ENCODE measurements around the gene NEK8. TPM values are rescaled to one million over a fixed set of nuclear protein-coding genes. Genes with fewer than 3 reads are reported as not detected.

The NEK8 gene
- total and polyA plus RNA-seq, 9 of the 15 experiments (the other 6 are each of a cell fraction or from before 2014, with no cell fraction given) = 0.98 to 16.6 (median 4.6) TPM

GRCh38 chr17:28724500-28725165, 4.0 kb upstream of the NEK8 start (continued):
- TF ChIP-seq ZHX1 (conservative IDR thresholded peaks at IDR 0.05; ENCODE audit: low read length) (no peak), ZNF589 (CRISPR knock-in tag; IDR thresholded peaks at IDR 0.05; ENCODE audit: low read depth) (0 out of 2 replicates have a peak, but pooled peaks have one; percentile 21), CC2D1A (IDR thresholded peaks at IDR 0.05) (no peak), ZZZ3 (IDR thresholded peaks at IDR 0.05) (no peak), JUNB (CRISPR knock-in tag; conservative IDR thresholded peaks at IDR 0.05) (no peak), BDP1 (IDR thresholded peaks at IDR 0.05; ENCODE audit: insufficient read depth, insufficient read length) (no peak), NUFIP1 (IDR thresholded peaks at IDR 0.05; ENCODE audit: partially characterized antibody) (no peak), TEAD4 (IDR thresholded peaks at IDR 0.05; ENCODE audit: low read length) (peak; percentile 22; the same call in 1 of the 2 replicates), TEAD4 (CRISPR knock-in tag; IDR thresholded peaks at IDR 0.05; ENCODE audit: borderline replicate concordance) (no peak), ATF1 (CRISPR knock-in tag; IDR thresholded peaks at IDR 0.05) (no peak), ATF1 (tag; IDR thresholded peaks at IDR 0.05) (no peak; the same call in 1 of the 2 replicates), HDAC3 (IDR thresholded peaks at IDR 0.05; ENCODE audit: borderline replicate concordance, partially characterized antibody) (no peak), ETV1 (tag; conservative IDR thresholded peaks at IDR 0.05; ENCODE audit: low read depth) (no peak), POLR2A (conservative IDR thresholded peaks at IDR 0.05) (peak; percentile 77), MEIS2 (IDR thresholded peaks at IDR 0.05; ENCODE audit: partially characterized antibody) (no peak), ZC3H4 (CRISPR knock-in tag; IDR thresholded peaks at IDR 0.05; ENCODE audit: borderline replicate concordance) (peak; percentile 48; the same call in 1 of the 2 replicates), ZKSCAN8 (CRISPR knock-in tag; IDR thresholded peaks at IDR 0.05) (no peak)
- TF ChIP-seq, protein P1, sequence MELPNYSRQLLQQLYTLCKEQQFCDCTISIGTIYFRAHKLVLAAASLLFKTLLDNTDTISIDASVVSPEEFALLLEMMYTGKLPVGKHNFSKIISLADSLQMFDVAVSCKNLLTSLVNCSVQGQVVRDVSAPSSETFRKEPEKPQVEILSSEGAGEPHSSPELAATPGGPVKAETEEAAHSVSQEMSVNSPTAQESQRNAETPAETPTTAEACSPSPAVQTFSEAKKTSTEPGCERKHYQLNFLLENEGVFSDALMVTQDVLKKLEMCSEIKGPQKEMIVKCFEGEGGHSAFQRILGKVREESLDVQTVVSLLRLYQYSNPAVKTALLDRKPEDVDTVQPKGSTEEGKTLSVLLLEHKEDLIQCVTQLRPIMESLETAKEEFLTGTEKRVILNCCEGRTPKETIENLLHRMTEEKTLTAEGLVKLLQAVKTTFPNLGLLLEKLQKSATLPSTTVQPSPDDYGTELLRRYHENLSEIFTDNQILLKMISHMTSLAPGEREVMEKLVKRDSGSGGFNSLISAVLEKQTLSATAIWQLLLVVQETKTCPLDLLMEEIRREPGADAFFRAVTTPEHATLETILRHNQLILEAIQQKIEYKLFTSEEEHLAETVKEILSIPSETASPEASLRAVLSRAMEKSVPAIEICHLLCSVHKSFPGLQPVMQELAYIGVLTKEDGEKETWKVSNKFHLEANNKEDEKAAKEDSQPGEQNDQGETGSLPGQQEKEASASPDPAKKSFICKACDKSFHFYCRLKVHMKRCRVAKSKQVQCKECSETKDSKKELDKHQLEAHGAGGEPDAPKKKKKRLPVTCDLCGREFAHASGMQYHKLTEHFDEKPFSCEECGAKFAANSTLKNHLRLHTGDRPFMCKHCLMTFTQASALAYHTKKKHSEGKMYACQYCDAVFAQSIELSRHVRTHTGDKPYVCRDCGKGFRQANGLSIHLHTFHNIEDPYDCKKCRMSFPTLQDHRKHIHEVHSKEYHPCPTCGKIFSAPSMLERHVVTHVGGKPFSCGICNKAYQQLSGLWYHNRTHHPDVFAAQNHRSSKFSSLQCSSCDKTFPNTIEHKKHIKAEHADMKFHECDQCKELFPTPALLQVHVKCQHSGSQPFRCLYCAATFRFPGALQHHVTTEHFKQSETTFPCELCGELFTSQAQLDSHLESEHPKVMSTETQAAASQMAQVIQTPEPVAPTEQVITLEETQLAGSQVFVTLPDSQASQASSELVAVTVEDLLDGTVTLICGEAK (IDR thresholded peaks at IDR 0.05) = no peak
- TF ChIP-seq, protein P1 (CRISPR knock-in tag; IDR thresholded peaks at IDR 0.05) = no peak

All from K562 (cell line).